ENCODE data around the gene ITGA2.

ITGA2 gene

GRCh38 chr5:53116597-53116996 is 127.4 kb downstream of the ITGA2 start:
- H3K4me3 Mint-ChIP-seq = no peak overlapping the region
- H3K27ac Mint-ChIP-seq = no peak overlapping the region
- no peaks in the 10 kb centered on the region for H3K36me3 Mint-ChIP-seq (ENCODE audit: low read depth)
- no peak for DNase-seq (ENCODE audit: low spot score)
- no peaks in the 10 kb centered on the region for H3K4me1 Mint-ChIP-seq (ENCODE audit: low read depth)
- H3K9me3 Mint-ChIP-seq = no peaks in the 10 kb centered on the region
- peaks cover 7% of the 10 kb centered on the region for H3K27me3 Mint-ChIP-seq (ENCODE audit: low read depth)

GRCh38 chr5:53118879-53119278 is 129.7 kb downstream of the ITGA2 start:
- Mint-ChIP-seq H3K4me1 (ENCODE audit: low read depth) (no peaks in the 10 kb centered on the region), H3K9me3 (no peaks in the 10 kb centered on the region), H3K27ac (no peak overlapping the region), H3K4me3 (no peak overlapping the region), H3K27me3 (ENCODE audit: low read depth) (peaks cover 7% of the 10 kb centered on the region), H3K36me3 (ENCODE audit: low read depth) (no peaks in the 10 kb centered on the region)
- DNase-seq (ENCODE audit: low spot score) = no peak

- Mint-ChIP-seq H3K27ac (no peak overlapping the region), H3K9me3 (no peaks in the 10 kb centered on the region), H3K36me3 (ENCODE audit: low read depth) (no peaks in the 10 kb centered on the region), H3K4me1 (ENCODE audit: low read depth) (no peaks in the 10 kb centered on the region), H3K27me3 (ENCODE audit: low read depth) (peaks cover 7% of the 10 kb centered on the region), H3K4me3 (no peak overlapping the region)
- no peak for DNase-seq (ENCODE audit: low spot score)
These were observed 131.0 kb downstream of the ITGA2 start for GRCh38 chr5:53120165-53120564.

- no peak for DNase-seq (ENCODE audit: low spot score)
- H3K27me3 Mint-ChIP-seq (ENCODE audit: low read depth) = no peaks in the 10 kb centered on the region
- no peaks in the 10 kb centered on the region for H3K4me1 Mint-ChIP-seq (ENCODE audit: low read depth)
- no peak overlapping the region for H3K4me3 Mint-ChIP-seq
- no peaks in the 10 kb centered on the region for H3K9me3 Mint-ChIP-seq
- H3K36me3 Mint-ChIP-seq (ENCODE audit: low read depth) = no peaks in the 10 kb centered on the region
- no peak overlapping the region for H3K27ac Mint-ChIP-seq
These were observed 134.6 kb downstream of the ITGA2 start for GRCh38 chr5:53123702-53124101.

- no peak for DNase-seq (ENCODE audit: low spot score)
- Mint-ChIP-seq H3K27ac (no peak overlapping the region), H3K4me3 (no peak overlapping the region), H3K36me3 (ENCODE audit: low read depth) (no peaks in the 10 kb centered on the region), H3K9me3 (peaks cover 4% of the 10 kb centered on the region), H3K27me3 (ENCODE audit: low read depth) (peaks cover 4% of the 10 kb centered on the region), H3K4me1 (ENCODE audit: low read depth) (no peaks in the 10 kb centered on the region)
These were observed 137.4 kb downstream of the ITGA2 start for GRCh38 chr5:53126521-53126920.

- no peaks in the 10 kb centered on the region for H3K36me3 Mint-ChIP-seq (ENCODE audit: low read depth)
- H3K4me3 Mint-ChIP-seq = no peak overlapping the region
- DNase-seq (ENCODE audit: low spot score) = no peak
- peaks cover under 1% of the 10 kb centered on the region for H3K4me1 Mint-ChIP-seq (ENCODE audit: low read depth)
- H3K27me3 Mint-ChIP-seq (ENCODE audit: low read depth) = peaks cover 5% of the 10 kb centered on the region
- H3K27ac Mint-ChIP-seq = no peak overlapping the region
- peaks cover 4% of the 10 kb centered on the region for H3K9me3 Mint-ChIP-seq
These were observed 138.0 kb downstream of the ITGA2 start for GRCh38 chr5:53127107-53127506.

- Mint-ChIP-seq H3K36me3 (ENCODE audit: low read depth) (no peaks in the 10 kb centered on the region), H3K4me3 (no peak overlapping the region), H3K27ac (no peak overlapping the region), H3K9me3 (peaks cover 4% of the 10 kb centered on the region), H3K4me1 (ENCODE audit: low read depth) (peaks cover 6% of the 10 kb centered on the region), H3K27me3 (ENCODE audit: low read depth) (peaks cover 6% of the 10 kb centered on the region)
- no peak for DNase-seq (ENCODE audit: low spot score)
These were observed 139.3 kb downstream of the ITGA2 start for GRCh38 chr5:53128481-53128880.

- no peak for DNase-seq (ENCODE audit: low spot score)
- Mint-ChIP-seq H3K4me3 (no peak overlapping the region), H3K4me1 (ENCODE audit: low read depth) (peaks cover 6% of the 10 kb centered on the region), H3K36me3 (ENCODE audit: low read depth) (no peaks in the 10 kb centered on the region), H3K27ac (no peak overlapping the region), H3K27me3 (ENCODE audit: low read depth) (peaks cover 6% of the 10 kb centered on the region), H3K9me3 (peaks cover 4% of the 10 kb centered on the region)
These were observed 141.1 kb downstream of the ITGA2 start for GRCh38 chr5:53130266-53130665.

GRCh38 chr5:53133020-53133419 is 143.9 kb downstream of the ITGA2 start:
- Mint-ChIP-seq H3K4me3 (no peak overlapping the region), H3K9me3 (peaks cover 4% of the 10 kb centered on the region), H3K27ac (no peak overlapping the region), H3K36me3 (ENCODE audit: low read depth) (no peaks in the 10 kb centered on the region), H3K27me3 (ENCODE audit: low read depth) (peaks cover 6% of the 10 kb centered on the region), H3K4me1 (ENCODE audit: low read depth) (peaks cover 6% of the 10 kb centered on the region)
- DNase-seq (ENCODE audit: low spot score) = no peak
